Tibial nerve (tissue), 4 donors: ENCODE data around the gene C5orf34.

Source experiments
- CTCF ChIP-seq, 5 experiments: fragments of 200-600 bp in 3 of 5; fragments of 450-650 bp in 2 of 5; sonication (generic) in 3 of 5; IDR thresholded peaks; one replicate each; pipeline ENCODE4 v1.5.1; 2016 to 2019; ENCODE audit warnings: antibody characterized with exemption in 5 of 5, mild to moderate bottlenecking in 3 of 5, moderate library complexity in 2 of 5
- EP300 ChIP-seq, 2 donors: sonication (generic); formaldehyde crosslinking; IDR thresholded peaks; one replicate each; pipeline ENCODE4 v1.6.1; 2017; ENCODE audit warnings: antibody characterized with exemption in 2 of 2, mild to moderate bottlenecking in 1 of 2
- POLR2A ChIP-seq, 2 donors: fragments of 450-650 bp; IDR thresholded peaks; one replicate each; pipeline ENCODE4 v1.6.1; 2017; ENCODE audit warnings: antibody characterized with exemption in 2 of 2, mild to moderate bottlenecking in 2 of 2, moderate library complexity in 2 of 2

DNA sequence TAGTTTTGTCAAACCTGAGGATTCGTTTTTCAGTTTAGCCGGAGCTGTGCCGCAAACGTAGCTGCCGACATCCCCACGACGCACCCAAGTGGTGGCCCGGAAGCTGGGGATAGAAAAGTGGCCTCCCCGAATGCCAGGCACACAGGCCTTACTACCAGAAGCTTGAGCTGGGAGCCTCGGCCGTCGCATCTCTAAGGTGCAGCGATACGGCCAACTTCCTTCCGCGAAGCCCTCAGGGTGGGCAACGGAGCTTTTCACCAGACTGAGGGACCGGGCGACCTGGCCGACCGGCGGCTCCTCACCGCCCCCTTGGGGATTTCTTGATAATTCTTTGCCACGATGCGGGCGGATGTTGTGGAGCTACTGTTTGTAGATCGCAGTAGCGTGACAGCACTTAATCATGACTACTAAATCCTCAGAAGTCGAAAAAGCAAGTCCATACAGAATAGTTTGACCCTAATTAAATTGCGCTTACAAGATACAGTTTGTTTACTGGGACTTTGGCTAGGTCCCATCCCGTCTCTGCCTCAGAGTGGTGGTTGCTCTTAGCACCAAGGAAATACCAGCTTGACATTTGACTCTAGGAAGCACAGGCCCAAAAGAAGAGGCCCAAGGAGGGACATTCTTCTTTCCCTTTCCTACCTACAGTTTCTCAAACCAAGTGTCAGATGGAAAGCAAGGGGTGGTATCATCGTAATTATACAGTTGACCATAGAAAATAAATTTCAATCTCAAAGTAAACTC is 30.7 kb downstream of the C5orf34 start:
- TF ChIP-seq CTCF (IDR thresholded peaks at IDR 0.05): peak; percentile 65 to 81 (median 74)
- peak in 1 of 2 donors; percentile 19 for TF ChIP-seq POLR2A (IDR thresholded peaks at IDR 0.05)
- peak; percentile 0 to 43 for TF ChIP-seq EP300 (IDR thresholded peaks at IDR 0.05)
